H1 (cell line): Measurements from ENCODE around the gene ADAMTS3. TPM values are rescaled to one million over a fixed set of nuclear protein-coding genes. Genes with fewer than 3 reads are reported as not detected.

Source experiments
- E2F6 ChIP-seq: IDR thresholded peaks from 2 replicates; pipeline ENCODE4 v1.6.1; 2012; ENCODE audit warnings: inconsistent platforms
- EGR1 ChIP-seq: IDR thresholded peaks from 2 replicates; pipeline ENCODE4 v1.6.1; 2011; ENCODE audit warnings: low read depth, low read length, borderline replicate concordance
- RXRA ChIP-seq: IDR thresholded peaks from 2 replicates; pipeline ENCODE4 v1.6.1; 2011; ENCODE audit warnings: low read depth, mild to moderate bottlenecking, low read length, moderate library complexity; ENCODE audit not compliant: insufficient read depth
- YY1 ChIP-seq: IDR thresholded peaks from 2 replicates; pipeline ENCODE4 v1.6.1; 2011; ENCODE audit warnings: low read depth, mild to moderate bottlenecking, low read length
- polyA plus RNA-seq, 7 experiments: library from polyadenylated mRNA; depleted of rRNA in 3 of 7; stranded (reverse) in 5 of 7; unstranded in 2 of 7; fragments of >200 nt in 5 of 7; fragments of 200-250 nt in 2 of 7; gene quantifications; 1 replicate in 5 of 7; 2 replicates in 1 of 7; 4 replicates in 1 of 7; pipeline versions ENCODE4 v1.2.1 to v1.2.3, GENCODE V29; 2011 to 2013; ENCODE audit warnings: missing spikeins in 2 of 7, mixed read lengths in 2 of 7
- total RNA-seq: library from RNA; stranded (reverse); fragmentation: NEBNext Ultra II Directional; extraction: Animal tissue kit (Norgen Biotek cat#: 25700); gene quantifications from 2 replicates; pipeline ENCODE4 v1.2.1, GENCODE V29; 2021
- TF ChIP-seq, protein P1 (sequence below): fragments of 300-600 bp; sonication (generic); IDR thresholded peaks from 2 replicates; pipeline ENCODE4 v1.7.1; 2012; ENCODE audit warnings: low read length, moderate library complexity, mild to moderate bottlenecking, inconsistent platforms; ENCODE audit not compliant: insufficient replicate concordance

The ADAMTS3 gene
- total and polyA plus RNA-seq, 2 of the 8 experiments (the other 6 are each of a cell fraction or from before 2014, with no cell fraction given): 1.3 to 3.4 TPM

GRCh38 chr4:72442715-72443114 lies 126.3 kb downstream of the ADAMTS3 start (continued):
- TF ChIP-seq, protein P1, sequence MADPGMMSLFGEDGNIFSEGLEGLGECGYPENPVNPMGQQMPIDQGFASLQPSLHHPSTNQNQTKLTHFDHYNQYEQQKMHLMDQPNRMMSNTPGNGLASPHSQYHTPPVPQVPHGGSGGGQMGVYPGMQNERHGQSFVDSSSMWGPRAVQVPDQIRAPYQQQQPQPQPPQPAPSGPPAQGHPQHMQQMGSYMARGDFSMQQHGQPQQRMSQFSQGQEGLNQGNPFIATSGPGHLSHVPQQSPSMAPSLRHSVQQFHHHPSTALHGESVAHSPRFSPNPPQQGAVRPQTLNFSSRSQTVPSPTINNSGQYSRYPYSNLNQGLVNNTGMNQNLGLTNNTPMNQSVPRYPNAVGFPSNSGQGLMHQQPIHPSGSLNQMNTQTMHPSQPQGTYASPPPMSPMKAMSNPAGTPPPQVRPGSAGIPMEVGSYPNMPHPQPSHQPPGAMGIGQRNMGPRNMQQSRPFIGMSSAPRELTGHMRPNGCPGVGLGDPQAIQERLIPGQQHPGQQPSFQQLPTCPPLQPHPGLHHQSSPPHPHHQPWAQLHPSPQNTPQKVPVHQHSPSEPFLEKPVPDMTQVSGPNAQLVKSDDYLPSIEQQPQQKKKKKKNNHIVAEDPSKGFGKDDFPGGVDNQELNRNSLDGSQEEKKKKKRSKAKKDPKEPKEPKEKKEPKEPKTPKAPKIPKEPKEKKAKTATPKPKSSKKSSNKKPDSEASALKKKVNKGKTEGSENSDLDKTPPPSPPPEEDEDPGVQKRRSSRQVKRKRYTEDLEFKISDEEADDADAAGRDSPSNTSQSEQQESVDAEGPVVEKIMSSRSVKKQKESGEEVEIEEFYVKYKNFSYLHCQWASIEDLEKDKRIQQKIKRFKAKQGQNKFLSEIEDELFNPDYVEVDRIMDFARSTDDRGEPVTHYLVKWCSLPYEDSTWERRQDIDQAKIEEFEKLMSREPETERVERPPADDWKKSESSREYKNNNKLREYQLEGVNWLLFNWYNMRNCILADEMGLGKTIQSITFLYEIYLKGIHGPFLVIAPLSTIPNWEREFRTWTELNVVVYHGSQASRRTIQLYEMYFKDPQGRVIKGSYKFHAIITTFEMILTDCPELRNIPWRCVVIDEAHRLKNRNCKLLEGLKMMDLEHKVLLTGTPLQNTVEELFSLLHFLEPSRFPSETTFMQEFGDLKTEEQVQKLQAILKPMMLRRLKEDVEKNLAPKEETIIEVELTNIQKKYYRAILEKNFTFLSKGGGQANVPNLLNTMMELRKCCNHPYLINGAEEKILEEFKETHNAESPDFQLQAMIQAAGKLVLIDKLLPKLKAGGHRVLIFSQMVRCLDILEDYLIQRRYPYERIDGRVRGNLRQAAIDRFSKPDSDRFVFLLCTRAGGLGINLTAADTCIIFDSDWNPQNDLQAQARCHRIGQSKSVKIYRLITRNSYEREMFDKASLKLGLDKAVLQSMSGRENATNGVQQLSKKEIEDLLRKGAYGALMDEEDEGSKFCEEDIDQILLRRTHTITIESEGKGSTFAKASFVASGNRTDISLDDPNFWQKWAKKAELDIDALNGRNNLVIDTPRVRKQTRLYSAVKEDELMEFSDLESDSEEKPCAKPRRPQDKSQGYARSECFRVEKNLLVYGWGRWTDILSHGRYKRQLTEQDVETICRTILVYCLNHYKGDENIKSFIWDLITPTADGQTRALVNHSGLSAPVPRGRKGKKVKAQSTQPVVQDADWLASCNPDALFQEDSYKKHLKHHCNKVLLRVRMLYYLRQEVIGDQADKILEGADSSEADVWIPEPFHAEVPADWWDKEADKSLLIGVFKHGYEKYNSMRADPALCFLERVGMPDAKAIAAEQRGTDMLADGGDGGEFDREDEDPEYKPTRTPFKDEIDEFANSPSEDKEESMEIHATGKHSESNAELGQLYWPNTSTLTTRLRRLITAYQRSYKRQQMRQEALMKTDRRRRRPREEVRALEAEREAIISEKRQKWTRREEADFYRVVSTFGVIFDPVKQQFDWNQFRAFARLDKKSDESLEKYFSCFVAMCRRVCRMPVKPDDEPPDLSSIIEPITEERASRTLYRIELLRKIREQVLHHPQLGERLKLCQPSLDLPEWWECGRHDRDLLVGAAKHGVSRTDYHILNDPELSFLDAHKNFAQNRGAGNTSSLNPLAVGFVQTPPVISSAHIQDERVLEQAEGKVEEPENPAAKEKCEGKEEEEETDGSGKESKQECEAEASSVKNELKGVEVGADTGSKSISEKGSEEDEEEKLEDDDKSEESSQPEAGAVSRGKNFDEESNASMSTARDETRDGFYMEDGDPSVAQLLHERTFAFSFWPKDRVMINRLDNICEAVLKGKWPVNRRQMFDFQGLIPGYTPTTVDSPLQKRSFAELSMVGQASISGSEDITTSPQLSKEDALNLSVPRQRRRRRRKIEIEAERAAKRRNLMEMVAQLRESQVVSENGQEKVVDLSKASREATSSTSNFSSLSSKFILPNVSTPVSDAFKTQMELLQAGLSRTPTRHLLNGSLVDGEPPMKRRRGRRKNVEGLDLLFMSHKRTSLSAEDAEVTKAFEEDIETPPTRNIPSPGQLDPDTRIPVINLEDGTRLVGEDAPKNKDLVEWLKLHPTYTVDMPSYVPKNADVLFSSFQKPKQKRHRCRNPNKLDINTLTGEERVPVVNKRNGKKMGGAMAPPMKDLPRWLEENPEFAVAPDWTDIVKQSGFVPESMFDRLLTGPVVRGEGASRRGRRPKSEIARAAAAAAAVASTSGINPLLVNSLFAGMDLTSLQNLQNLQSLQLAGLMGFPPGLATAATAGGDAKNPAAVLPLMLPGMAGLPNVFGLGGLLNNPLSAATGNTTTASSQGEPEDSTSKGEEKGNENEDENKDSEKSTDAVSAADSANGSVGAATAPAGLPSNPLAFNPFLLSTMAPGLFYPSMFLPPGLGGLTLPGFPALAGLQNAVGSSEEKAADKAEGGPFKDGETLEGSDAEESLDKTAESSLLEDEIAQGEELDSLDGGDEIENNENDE: no peak
- TF ChIP-seq E2F6 (no peak), YY1 (no peak), EGR1 (no peak), RXRA (no peak)
